Thoracic aorta (tissue), 2 donors: ENCODE results near the gene PARD3. TPM values are rescaled to one million over a fixed set of nuclear protein-coding genes. Genes with fewer than 3 reads are reported as not detected.

Experiments used
- ATAC-seq: fragments of 150-250 bp; one replicate; pipeline ENCODE4 v1.8.0; 2017; ENCODE audit warnings: low read depth; ENCODE audit not compliant: insufficient number of reproducible peaks, low FRiP score
- DNase-seq: peaks from one replicate; pipeline ENCODE4 v3.0.0-alpha.2; 2020; ENCODE audit warnings: low spot score
- H3K27ac ChIP-seq, 2 donors: fragments of 200-600 bp; sonication (generic); 1 replicate in 1 of 2; 2 replicates in 1 of 2; pipeline ENCODE4 v1.5.1; 2016; ENCODE audit warnings: mild to moderate bottlenecking in 2 of 2, moderate library complexity in 2 of 2
- H3K27me3 ChIP-seq: fragments of 200-600 bp; sonication (generic); replicated peaks from 2 replicates; pipeline ENCODE4 v1.6.0; 2016; ENCODE audit warnings: mild to moderate bottlenecking; ENCODE audit not compliant: insufficient read depth
- H3K36me3 ChIP-seq: fragments of 200-600 bp; sonication (generic); one replicate; pipeline ENCODE4 v1.5.1; 2016
- H3K4me1 ChIP-seq, 2 donors: fragments of 200-600 bp; sonication (generic); 1 replicate in 1 of 2; 2 replicates in 1 of 2; pipeline versions ENCODE4 v1.5.1 to v1.6.0; 2016; ENCODE audit warnings: low read depth in 2 of 2, mild to moderate bottlenecking in 1 of 2; ENCODE audit not compliant: control insufficient read depth in 1 of 2
- H3K4me3 ChIP-seq: fragments of 200-600 bp; sonication (generic); 2 replicates; pipeline ENCODE4 v1.5.1; 2016; ENCODE audit warnings: mild to moderate bottlenecking
- H3K9me3 ChIP-seq: fragments of 200-600 bp; sonication (generic); 2 replicates; pipeline ENCODE4 v1.5.1; 2016
- total RNA-seq, 2 donors: library from RNA; depleted of rRNA; stranded (reverse); fragments of >200 nt; gene quantifications; one replicate each; pipeline versions ENCODE4 v1.1.0 to v1.2.3, GENCODE V29; 2016
- TF ChIP-seq, protein P1 (sequence below): fragments of 200-600 bp; sonication (generic); IDR thresholded peaks from one replicate; pipeline ENCODE4 v1.5.1; 2019; ENCODE audit warnings: antibody characterized with exemption

Gene PARD3
- total RNA-seq, 2 donors from 2014 or later, result 16.7 to 34.5 TPM

DNA sequence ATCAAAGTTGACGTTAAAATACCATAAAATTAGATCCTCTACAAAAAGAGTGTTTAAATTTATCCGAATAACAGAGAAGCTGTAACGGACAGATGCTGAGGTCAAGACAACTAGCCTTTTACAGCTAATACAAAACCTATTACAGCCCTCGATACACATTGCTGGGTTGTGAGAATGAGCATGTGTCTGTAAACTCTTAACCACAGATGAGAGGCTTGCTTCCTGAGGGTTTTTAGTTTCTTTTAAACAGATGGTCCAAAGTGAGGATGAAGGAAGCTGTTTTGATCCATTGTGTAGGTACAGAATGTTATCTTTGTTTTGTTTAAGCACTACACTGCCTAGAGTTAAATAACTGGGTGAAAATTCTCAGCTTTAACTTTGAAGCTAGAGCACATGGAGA, 578.2 kb downstream of the PARD3 start:
- Histone ChIP-seq H3K9me3 (no peaks in the 10 kb centered on the region), H3K36me3 (no peaks in the 10 kb centered on the region), H3K27me3 (no peaks in the 10 kb centered on the region), H3K4me3 (no peak overlapping the region), H3K27ac (no peak overlapping the region), H3K4me1 (peaks cover 0 to 7% of the 10 kb centered on the region in 2 donors)
- no peak for DNase-seq
- ATAC-seq, result no peak
- TF ChIP-seq, protein P1, sequence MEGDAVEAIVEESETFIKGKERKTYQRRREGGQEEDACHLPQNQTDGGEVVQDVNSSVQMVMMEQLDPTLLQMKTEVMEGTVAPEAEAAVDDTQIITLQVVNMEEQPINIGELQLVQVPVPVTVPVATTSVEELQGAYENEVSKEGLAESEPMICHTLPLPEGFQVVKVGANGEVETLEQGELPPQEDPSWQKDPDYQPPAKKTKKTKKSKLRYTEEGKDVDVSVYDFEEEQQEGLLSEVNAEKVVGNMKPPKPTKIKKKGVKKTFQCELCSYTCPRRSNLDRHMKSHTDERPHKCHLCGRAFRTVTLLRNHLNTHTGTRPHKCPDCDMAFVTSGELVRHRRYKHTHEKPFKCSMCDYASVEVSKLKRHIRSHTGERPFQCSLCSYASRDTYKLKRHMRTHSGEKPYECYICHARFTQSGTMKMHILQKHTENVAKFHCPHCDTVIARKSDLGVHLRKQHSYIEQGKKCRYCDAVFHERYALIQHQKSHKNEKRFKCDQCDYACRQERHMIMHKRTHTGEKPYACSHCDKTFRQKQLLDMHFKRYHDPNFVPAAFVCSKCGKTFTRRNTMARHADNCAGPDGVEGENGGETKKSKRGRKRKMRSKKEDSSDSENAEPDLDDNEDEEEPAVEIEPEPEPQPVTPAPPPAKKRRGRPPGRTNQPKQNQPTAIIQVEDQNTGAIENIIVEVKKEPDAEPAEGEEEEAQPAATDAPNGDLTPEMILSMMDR, result no peak

DNA sequence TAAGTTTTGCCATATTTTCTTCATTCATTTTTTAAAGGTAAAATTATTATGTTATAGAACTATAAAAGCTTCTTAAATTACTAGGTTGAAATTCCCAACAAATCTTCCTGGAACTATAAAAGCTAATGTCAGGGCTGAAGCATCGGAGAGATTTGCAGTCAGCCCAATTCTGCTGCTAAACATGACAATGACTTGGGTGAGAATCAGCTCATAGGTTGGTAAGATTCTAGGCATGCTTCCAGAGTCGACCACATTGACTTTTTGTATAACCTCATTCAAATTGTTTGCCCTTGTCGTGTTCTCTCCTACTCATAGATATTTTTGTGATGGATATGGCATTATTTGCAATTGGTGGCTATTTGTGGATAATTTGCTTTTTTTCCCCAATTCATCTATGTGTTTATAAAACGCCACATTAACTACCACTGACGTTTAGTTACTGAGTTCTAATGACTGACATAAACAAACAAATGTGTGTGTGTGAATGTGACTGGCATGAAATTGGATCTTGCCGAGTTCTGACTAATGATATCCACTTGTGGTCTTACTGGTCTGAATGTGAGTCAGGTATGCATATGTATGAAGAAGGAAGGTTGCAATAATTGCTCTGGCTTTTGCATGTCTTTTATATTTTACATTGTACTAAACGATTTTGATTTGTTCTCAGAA, 579.8 kb downstream of the PARD3 start:
- H3K36me3 ChIP-seq, result no peaks in the 10 kb centered on the region

DNA sequence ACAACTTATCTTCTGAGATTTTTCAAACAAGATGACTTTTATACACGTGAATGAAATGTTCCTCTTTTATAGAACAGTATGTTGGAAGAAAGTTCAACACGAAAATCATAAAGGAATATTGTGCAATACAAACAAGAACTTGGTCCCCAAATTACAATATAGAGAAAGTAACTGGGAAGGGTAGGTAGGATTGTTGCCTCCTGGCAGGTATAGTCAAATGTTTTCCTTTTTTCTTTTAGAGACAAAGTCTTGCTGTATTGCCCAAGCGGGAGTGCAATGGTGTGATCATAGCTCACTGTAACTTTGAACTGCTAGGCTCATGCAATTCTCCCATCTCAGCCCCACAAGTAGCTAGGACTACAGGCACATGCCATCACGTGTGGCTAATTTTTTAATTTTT, 582.6 kb downstream of the PARD3 start:
- Histone ChIP-seq H3K36me3 (no peaks in the 10 kb centered on the region), H3K4me1 (no peaks in the 10 kb centered on the region), H3K9me3 (no peaks in the 10 kb centered on the region), H3K27ac (no peak overlapping the region), H3K4me3 (no peak overlapping the region), H3K27me3 (no peaks in the 10 kb centered on the region)
- ATAC-seq (no peak), DNase-seq (no peak)
- TF ChIP-seq, protein P1, result no peak

More for the DNA sequence above, 579.8 kb downstream of the PARD3 start:
- DNase-seq, result no peak
- H3K9me3 ChIP-seq, result no peaks in the 10 kb centered on the region
- H3K27me3 ChIP-seq, result no peaks in the 10 kb centered on the region
- TF ChIP-seq, protein P1, result no peak
- H3K4me1 ChIP-seq, result peaks cover 0 to 7% of the 10 kb centered on the region in 2 donors
- no peak overlapping the region for H3K4me3 ChIP-seq
- no peak for ATAC-seq
- H3K27ac ChIP-seq, result no peak overlapping the region

DNA sequence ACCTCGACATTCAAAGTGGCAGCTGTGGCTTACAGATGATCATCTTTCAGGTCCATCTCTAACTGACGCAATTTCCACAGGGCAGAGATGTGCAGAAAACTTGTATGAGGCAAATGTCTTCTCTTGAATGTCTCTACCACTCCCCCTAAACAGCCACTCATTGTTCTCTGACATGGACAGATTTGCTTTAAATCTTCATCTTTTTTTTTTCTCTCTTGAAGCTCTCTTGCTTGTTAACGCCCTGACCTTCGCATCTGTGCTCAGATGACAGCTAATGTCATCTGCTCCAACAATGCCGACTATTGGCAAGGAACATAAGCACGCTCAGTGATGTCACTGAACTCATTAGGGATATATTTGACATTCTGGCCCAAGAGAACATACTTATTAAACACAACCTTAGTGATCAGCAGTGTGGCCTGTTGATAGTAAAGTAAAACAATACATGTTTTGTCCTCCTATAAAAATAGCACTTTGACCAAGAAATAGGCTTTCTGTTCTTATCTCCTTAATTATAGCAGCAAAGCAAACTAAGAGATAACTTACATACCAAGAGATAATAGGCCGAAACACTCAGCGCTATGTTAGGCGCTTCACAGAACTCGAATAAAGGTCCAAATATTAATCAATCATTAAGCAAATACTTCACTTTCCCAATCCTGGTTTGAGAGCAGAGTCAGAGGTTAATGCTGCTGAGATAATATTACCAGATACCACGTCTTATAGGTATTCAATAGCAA, 583.5 kb downstream of the PARD3 start:
- H3K4me1 ChIP-seq, result no peaks in the 10 kb centered on the region
- H3K9me3 ChIP-seq, result no peaks in the 10 kb centered on the region
- DNase-seq (no peak), ATAC-seq (no peak)
- no peaks in the 10 kb centered on the region for H3K27me3 ChIP-seq
- H3K27ac ChIP-seq, result no peak overlapping the region
- H3K4me3 ChIP-seq, result no peak overlapping the region
- TF ChIP-seq, protein P1, result no peak
- H3K36me3 ChIP-seq, result no peaks in the 10 kb centered on the region

DNA sequence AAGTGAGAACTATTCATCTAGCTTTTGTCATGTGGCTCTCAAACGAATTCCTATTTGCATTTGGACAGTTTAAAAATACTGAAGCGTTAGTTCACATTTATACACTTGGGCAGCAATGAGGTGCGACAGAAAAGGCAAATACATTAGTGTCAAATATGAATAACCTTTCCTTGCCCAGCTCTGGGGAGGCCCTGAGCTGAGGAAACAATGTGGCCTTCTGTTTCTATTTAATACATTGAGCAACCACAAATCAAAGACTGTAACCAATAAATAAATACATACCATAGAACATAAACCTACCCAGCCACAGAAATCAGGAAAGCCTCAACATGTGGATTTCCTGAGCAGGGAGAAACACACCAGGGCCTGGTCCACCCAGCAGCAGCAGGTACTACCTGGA, 585.2 kb downstream of the PARD3 start:
- no peak overlapping the region for H3K27ac ChIP-seq
- DNase-seq (no peak), ATAC-seq (no peak)
- no peaks in the 10 kb centered on the region for H3K36me3 ChIP-seq
- no peaks in the 10 kb centered on the region for H3K4me1 ChIP-seq
- no peak overlapping the region for H3K4me3 ChIP-seq
- H3K27me3 ChIP-seq, result no peaks in the 10 kb centered on the region
- no peaks in the 10 kb centered on the region for H3K9me3 ChIP-seq
- TF ChIP-seq, protein P1, result no peak
